ENCODE measurements around the gene NF1. TPM values are rescaled to one million over a fixed set of nuclear protein-coding genes. Genes with fewer than 3 reads are reported as not detected.

NF1 gene
- total RNA-seq, 4 donors from 2014 or later: 66.1 to 107 (median 90.9) TPM

DNA sequence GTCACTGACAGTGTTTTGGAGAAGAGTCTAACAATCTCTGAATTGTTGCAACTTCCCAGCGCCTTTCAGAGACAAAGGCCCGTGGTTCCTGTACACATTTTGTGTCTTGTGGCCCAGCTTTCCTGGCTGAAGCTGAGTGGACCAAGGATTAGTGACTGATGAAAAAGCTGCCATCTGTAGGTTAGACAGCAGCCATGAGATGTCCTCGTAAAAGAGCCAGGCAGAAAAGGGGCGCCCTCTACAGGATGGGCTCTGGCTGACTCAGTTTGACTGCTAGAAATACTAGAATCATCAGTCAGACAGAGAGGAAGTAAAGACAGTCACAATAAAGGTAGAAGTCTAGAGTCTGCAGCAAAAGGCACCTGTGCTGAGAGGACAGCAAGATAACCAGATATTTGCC, 26.5 kb upstream of the NF1 start:
- Histone ChIP-seq H3K27me3 (no peaks in the 10 kb centered on the region), H3K36me3 (no peaks in the 10 kb centered on the region), H3K4me1 (peaks cover 0 to 13% (median 10%) of the 10 kb centered on the region in 4 donors), H3K9me3 (no peaks in the 10 kb centered on the region), H3K4me3 (no peak overlapping the region), H3K27ac (peak overlapping the region in 2 of 4 donors; percentile 9 to 56)
- WGBS, 2 donors: 52 to 56% methylated on average over 4 of the region's 4 CpGs
- peak in 1 of 2 donors; percentile 46 for DNase-seq (ENCODE audit: low spot score in 2 of 2)
- TF ChIP-seq EP300 (IDR thresholded peaks at IDR 0.05) (no peak), CTCF (IDR thresholded peaks at IDR 0.05) (peak in 1 of 5 experiments; percentile 19)

GRCh38 chr17:31072186-31072585, 22.6 kb upstream of the NF1 start:
- H3K36me3 ChIP-seq: no peaks in the 10 kb centered on the region
- no peaks in the 10 kb centered on the region for H3K27me3 ChIP-seq
- no peak overlapping the region for H3K4me3 ChIP-seq
- TF ChIP-seq CTCF (IDR thresholded peaks at IDR 0.05) (no peak), POLR2A (IDR thresholded peaks at IDR 0.05) (no peak), EP300 (IDR thresholded peaks at IDR 0.05) (no peak)
- peaks cover 0 to 13% (median 10%) of the 10 kb centered on the region in 4 donors for H3K4me1 ChIP-seq
- no peaks in the 10 kb centered on the region for H3K9me3 ChIP-seq
- no peak for DNase-seq (ENCODE audit: low spot score in 2 of 2)
- H3K27ac ChIP-seq: no peak overlapping the region

DNA sequence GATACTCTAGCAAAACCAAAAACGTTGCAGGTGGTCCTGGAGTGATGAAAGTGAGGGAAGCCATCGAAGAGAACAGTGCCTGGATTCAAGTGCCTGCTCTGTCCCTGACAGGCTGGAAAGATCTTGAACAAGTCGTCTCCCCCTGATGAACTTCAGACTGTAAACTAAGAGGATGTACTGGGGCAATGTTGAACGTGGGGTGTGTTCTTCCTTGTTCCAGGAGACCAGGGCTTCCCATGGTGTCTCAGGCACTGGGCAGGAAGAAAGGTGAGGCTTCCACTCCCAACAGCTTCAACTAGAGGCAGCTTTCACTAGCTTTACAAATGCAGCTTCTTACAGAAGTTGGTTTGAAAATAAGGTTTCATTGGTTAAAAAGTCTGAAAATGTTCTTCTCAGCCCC, 21.4 kb upstream of the NF1 start:
- 45 to 48% methylated on average over 4 of the region's 4 CpGs for WGBS, 2 donors
- TF ChIP-seq CTCF (IDR thresholded peaks at IDR 0.05) (no peak), EP300 (IDR thresholded peaks at IDR 0.05) (no peak), POLR2A (IDR thresholded peaks at IDR 0.05) (no peak)

GRCh38 chr17:31074772-31075555, 19.8 kb upstream of the NF1 start:
- H3K27me3 ChIP-seq: no peaks in the 10 kb centered on the region
- WGBS, 2 donors: 33 to 41% methylated on average over 4 of the region's 4 CpGs
- no peaks in the 10 kb centered on the region for H3K9me3 ChIP-seq
- no peaks in the 10 kb centered on the region for H3K4me1 ChIP-seq
- no peaks in the 10 kb centered on the region for H3K36me3 ChIP-seq
- no peak for TF ChIP-seq EP300 (IDR thresholded peaks at IDR 0.05)
- TF ChIP-seq CTCF (IDR thresholded peaks at IDR 0.05): no peak
- no peak for TF ChIP-seq POLR2A (IDR thresholded peaks at IDR 0.05)
- no peak overlapping the region for H3K4me3 ChIP-seq
- H3K27ac ChIP-seq: no peak overlapping the region
- DNase-seq (ENCODE audit: low spot score in 2 of 2): no peak

More for the DNA sequence above, 21.4 kb upstream of the NF1 start:
- peaks cover 0 to 3% (median under 1%) of the 10 kb centered on the region in 4 donors for H3K4me1 ChIP-seq
- H3K4me3 ChIP-seq: no peak overlapping the region
- H3K27me3 ChIP-seq: no peaks in the 10 kb centered on the region
- no peaks in the 10 kb centered on the region for H3K9me3 ChIP-seq
- H3K27ac ChIP-seq: no peak overlapping the region
- DNase-seq (ENCODE audit: low spot score in 2 of 2): no peak
- H3K36me3 ChIP-seq: no peaks in the 10 kb centered on the region

- no peak overlapping the region for H3K4me3 ChIP-seq
- WGBS, 2 donors: 60 to 69% methylated on average over 4 of the region's 4 CpGs
- no peaks in the 10 kb centered on the region for H3K4me1 ChIP-seq
- H3K27ac ChIP-seq: no peak overlapping the region
- no peaks in the 10 kb centered on the region for H3K9me3 ChIP-seq
- TF ChIP-seq POLR2A (IDR thresholded peaks at IDR 0.05) (no peak), CTCF (IDR thresholded peaks at IDR 0.05) (no peak), EP300 (IDR thresholded peaks at IDR 0.05) (no peak)
- no peaks in the 10 kb centered on the region for H3K36me3 ChIP-seq
- no peak for DNase-seq (ENCODE audit: low spot score in 2 of 2)
- H3K27me3 ChIP-seq: no peaks in the 10 kb centered on the region
These were observed 16.5 kb upstream of the NF1 start for GRCh38 chr17:31078290-31078689.

Data from tibial nerve (tissue), 4 donors.